Measurements from ENCODE around the gene THOC5.
"Not testable (repeated sequence)": the region's sequence is repeated elsewhere in the genome, so short reads cannot be mapped to it uniquely, and the experiment has no call there.

Gene THOC5

GRCh38 chr22:29545045-29545444 is 8.5 kb downstream of the THOC5 start:
- CTCF ChIA-PET; H3K27ac ChIP-seq (ENCODE audit: insufficient read depth in 1 of 2, low read depth in 1 of 2, low read length in 2 of 2, poor library complexity in 1 of 2, severe bottlenecking in 2 of 2); H3K27me3 ChIP-seq (replicated peaks in 2 of 5; ENCODE audit: control insufficient read depth in 4 of 5, insufficient read depth in 5 of 5, low read length in 4 of 5); H3K9me3 ChIP-seq (ENCODE audit: control extremely low read depth in 1 of 5, control insufficient read depth in 4 of 5, insufficient read depth in 2 of 5, low read depth in 1 of 5, low read length in 4 of 5); DNase-seq; H3K4me1 ChIP-seq (ENCODE audit: control extremely low read depth in 1 of 4, control insufficient read depth in 4 of 4, insufficient read depth in 4 of 4, low read length in 3 of 4); H3K4me3 ChIP-seq (ENCODE audit: control insufficient read depth in 1 of 7, extremely low read depth in 1 of 7, insufficient read depth in 4 of 7, low read depth in 2 of 7, low read length in 6 of 7); POLR2A ChIA-PET: not testable (repeated sequence)
- WGBS (ENCODE audit: insufficient coverage) = 92% methylated on average over 8 of the region's 8 CpGs
- peaks cover 27 to 67% (median 42%) of the 10 kb centered on the region in 4 experiments for H3K36me3 ChIP-seq (ENCODE audit: control insufficient read depth in 4 of 4, insufficient read depth in 4 of 4, low read length in 3 of 4)

GRCh38 chr22:29541845-29542244 is 11.7 kb downstream of the THOC5 start:
- Histone ChIP-seq H3K9me3 (ENCODE audit: control extremely low read depth in 1 of 5, control insufficient read depth in 4 of 5, insufficient read depth in 2 of 5, low read depth in 1 of 5, low read length in 4 of 5) (no peaks in the 10 kb centered on the region), H3K27ac (ENCODE audit: insufficient read depth in 1 of 2, low read depth in 1 of 2, low read length in 2 of 2, poor library complexity in 1 of 2, severe bottlenecking in 2 of 2) (no peak overlapping the region), H3K36me3 (ENCODE audit: control insufficient read depth in 4 of 4, insufficient read depth in 4 of 4, low read length in 3 of 4) (peaks cover 27 to 66% (median 45%) of the 10 kb centered on the region in 4 experiments), H3K4me3 (ENCODE audit: control insufficient read depth in 1 of 7, extremely low read depth in 1 of 7, insufficient read depth in 4 of 7, low read depth in 2 of 7, low read length in 6 of 7) (no peak overlapping the region), H3K4me1 (ENCODE audit: control extremely low read depth in 1 of 4, control insufficient read depth in 4 of 4, insufficient read depth in 4 of 4, low read length in 3 of 4) (peaks cover 0 to 4% (median 0%) of the 10 kb centered on the region in 4 experiments), H3K27me3 (replicated peaks in 2 of 5; ENCODE audit: control insufficient read depth in 4 of 5, insufficient read depth in 5 of 5, low read length in 4 of 5) (no peaks in the 10 kb centered on the region)
- peak in 2 of 3 donors; percentile 20 to 26 for DNase-seq
- 13% methylated on average over 1 of the region's 1 CpG for WGBS (ENCODE audit: insufficient coverage)
- ChIA-PET CTCF (interaction anchor here (1.0 kb wide), 1 partner anchor 60 kb away, joined by 3 read pairs; no protein-coding TSS in a partner anchor), POLR2A (interaction anchor here (0.9 kb wide), 1 partner anchor 12 kb away, joined by 3 read pairs; the partner anchor contains the start of gene THOC5)

- 66% methylated on average over 3 of the region's 3 CpGs for WGBS (ENCODE audit: insufficient coverage)
- DNase-seq = no peak
- CTCF ChIA-PET = interaction anchor here (0.9 kb wide), 1 partner anchor 144 kb away, joined by 3 read pairs; no protein-coding TSS in a partner anchor
- peaks cover 0 to 4% (median 0%) of the 10 kb centered on the region in 4 experiments for H3K4me1 ChIP-seq (ENCODE audit: control extremely low read depth in 1 of 4, control insufficient read depth in 4 of 4, insufficient read depth in 4 of 4, low read length in 3 of 4)
- H3K9me3 ChIP-seq (ENCODE audit: control extremely low read depth in 1 of 5, control insufficient read depth in 4 of 5, insufficient read depth in 2 of 5, low read depth in 1 of 5, low read length in 4 of 5) = peaks cover 0 to 2% (median 0%) of the 10 kb centered on the region in 5 experiments
- POLR2A ChIA-PET = no interaction called here
- no peaks in the 10 kb centered on the region for H3K27me3 ChIP-seq (replicated peaks in 2 of 5; ENCODE audit: control insufficient read depth in 4 of 5, insufficient read depth in 5 of 5, low read length in 4 of 5)
- no peak overlapping the region for H3K4me3 ChIP-seq (ENCODE audit: control insufficient read depth in 1 of 7, extremely low read depth in 1 of 7, insufficient read depth in 4 of 7, low read depth in 2 of 7, low read length in 6 of 7)
- H3K27ac ChIP-seq (ENCODE audit: insufficient read depth in 1 of 2, low read depth in 1 of 2, low read length in 2 of 2, poor library complexity in 1 of 2, severe bottlenecking in 2 of 2) = no peak overlapping the region
- peaks cover 23 to 73% (median 53%) of the 10 kb centered on the region in 4 experiments for H3K36me3 ChIP-seq (ENCODE audit: control insufficient read depth in 4 of 4, insufficient read depth in 4 of 4, low read length in 3 of 4)
Measured at GRCh38 chr22:29539105-29539504, 14.5 kb downstream of the THOC5 start.

- WGBS (ENCODE audit: insufficient coverage) = 94% methylated on average over 2 of the region's 3 CpGs
- no peak overlapping the region for H3K27ac ChIP-seq (ENCODE audit: insufficient read depth in 1 of 2, low read depth in 1 of 2, low read length in 2 of 2, poor library complexity in 1 of 2, severe bottlenecking in 2 of 2)
- ChIA-PET POLR2A (no interaction called here), CTCF (interaction anchor here (1.0 to 1.6 kb wide), 2 partner anchors 12 to 14 kb away, joined by 3 to 4 read pairs; no protein-coding TSS in a partner anchor)
- no peak for DNase-seq
- H3K9me3 ChIP-seq (ENCODE audit: control extremely low read depth in 1 of 5, control insufficient read depth in 4 of 5, insufficient read depth in 2 of 5, low read depth in 1 of 5, low read length in 4 of 5) = peaks cover 0 to 8% (median 2%) of the 10 kb centered on the region in 5 experiments
- no peaks in the 10 kb centered on the region for H3K27me3 ChIP-seq (replicated peaks in 2 of 5; ENCODE audit: control insufficient read depth in 4 of 5, insufficient read depth in 5 of 5, low read length in 4 of 5)
- H3K4me3 ChIP-seq (ENCODE audit: control insufficient read depth in 1 of 7, extremely low read depth in 1 of 7, insufficient read depth in 4 of 7, low read depth in 2 of 7, low read length in 6 of 7) = no peak overlapping the region
- H3K4me1 ChIP-seq (ENCODE audit: control extremely low read depth in 1 of 4, control insufficient read depth in 4 of 4, insufficient read depth in 4 of 4, low read length in 3 of 4) = no peaks in the 10 kb centered on the region
- H3K36me3 ChIP-seq (ENCODE audit: control insufficient read depth in 4 of 4, insufficient read depth in 4 of 4, low read length in 3 of 4) = peaks cover 28 to 76% (median 56%) of the 10 kb centered on the region in 4 experiments
Measured at GRCh38 chr22:29536411-29536810, 17.1 kb downstream of the THOC5 start.

- no peak for DNase-seq
- Histone ChIP-seq H3K27me3 (replicated peaks in 2 of 5; ENCODE audit: control insufficient read depth in 4 of 5, insufficient read depth in 5 of 5, low read length in 4 of 5) (no peaks in the 10 kb centered on the region), H3K9me3 (ENCODE audit: control extremely low read depth in 1 of 5, control insufficient read depth in 4 of 5, insufficient read depth in 2 of 5, low read depth in 1 of 5, low read length in 4 of 5) (peaks cover 0 to 8% (median 2%) of the 10 kb centered on the region in 5 experiments), H3K4me3 (ENCODE audit: control insufficient read depth in 1 of 7, extremely low read depth in 1 of 7, insufficient read depth in 4 of 7, low read depth in 2 of 7, low read length in 6 of 7) (no peak overlapping the region), H3K4me1 (ENCODE audit: control extremely low read depth in 1 of 4, control insufficient read depth in 4 of 4, insufficient read depth in 4 of 4, low read length in 3 of 4) (no peaks in the 10 kb centered on the region), H3K27ac (ENCODE audit: insufficient read depth in 1 of 2, low read depth in 1 of 2, low read length in 2 of 2, poor library complexity in 1 of 2, severe bottlenecking in 2 of 2) (no peak overlapping the region), H3K36me3 (ENCODE audit: control insufficient read depth in 4 of 4, insufficient read depth in 4 of 4, low read length in 3 of 4) (peaks cover 25 to 86% (median 62%) of the 10 kb centered on the region in 4 experiments)
- POLR2A ChIA-PET = no interaction called here
- CTCF ChIA-PET = interaction anchor here (1.0 to 1.3 kb wide), 2 partner anchors 61 to 136 kb away, joined by 3 read pairs; no protein-coding TSS in a partner anchor
- WGBS (ENCODE audit: insufficient coverage) = 100% methylated on average over 4 of the region's 4 CpGs
Measured at GRCh38 chr22:29531419-29531818, 22.1 kb downstream of the THOC5 start.

- 87% methylated on average over 3 of the region's 4 CpGs for WGBS (ENCODE audit: insufficient coverage)
- H3K4me3 ChIP-seq (ENCODE audit: control insufficient read depth in 1 of 7, extremely low read depth in 1 of 7, insufficient read depth in 4 of 7, low read depth in 2 of 7, low read length in 6 of 7) = no peak overlapping the region
- POLR2A ChIA-PET = interaction anchor here (0.6 kb wide), 1 partner anchor 481 kb away, joined by 5 read pairs; no protein-coding TSS in a partner anchor
- peaks cover 0 to 8% (median 2%) of the 10 kb centered on the region in 5 experiments for H3K9me3 ChIP-seq (ENCODE audit: control extremely low read depth in 1 of 5, control insufficient read depth in 4 of 5, insufficient read depth in 2 of 5, low read depth in 1 of 5, low read length in 4 of 5)
- no peaks in the 10 kb centered on the region for H3K27me3 ChIP-seq (replicated peaks in 2 of 5; ENCODE audit: control insufficient read depth in 4 of 5, insufficient read depth in 5 of 5, low read length in 4 of 5)
- CTCF ChIA-PET = no interaction called here
- no peaks in the 10 kb centered on the region for H3K4me1 ChIP-seq (ENCODE audit: control extremely low read depth in 1 of 4, control insufficient read depth in 4 of 4, insufficient read depth in 4 of 4, low read length in 3 of 4)
- DNase-seq = peak in 2 of 3 donors; percentile 6 to 8
- H3K27ac ChIP-seq (ENCODE audit: insufficient read depth in 1 of 2, low read depth in 1 of 2, low read length in 2 of 2, poor library complexity in 1 of 2, severe bottlenecking in 2 of 2) = no peak overlapping the region
- peaks cover 25 to 85% (median 59%) of the 10 kb centered on the region in 4 experiments for H3K36me3 ChIP-seq (ENCODE audit: control insufficient read depth in 4 of 4, insufficient read depth in 4 of 4, low read length in 3 of 4)
Measured at GRCh38 chr22:29530716-29531115, 22.8 kb downstream of the THOC5 start.

GRCh38 chr22:29528144-29528543 is 25.4 kb downstream of the THOC5 start:
- H3K27me3 ChIP-seq (replicated peaks in 2 of 5; ENCODE audit: control insufficient read depth in 4 of 5, insufficient read depth in 5 of 5, low read length in 4 of 5) = no peaks in the 10 kb centered on the region
- H3K9me3 ChIP-seq (ENCODE audit: control extremely low read depth in 1 of 5, control insufficient read depth in 4 of 5, insufficient read depth in 2 of 5, low read depth in 1 of 5, low read length in 4 of 5) = no peaks in the 10 kb centered on the region
- CTCF ChIA-PET = interaction anchor here (1.5 kb wide), 1 partner anchor 26 kb away, joined by 7 read pairs; the partner anchor contains the start of gene THOC5
- DNase-seq = no peak
- no peak overlapping the region for H3K27ac ChIP-seq (ENCODE audit: insufficient read depth in 1 of 2, low read depth in 1 of 2, low read length in 2 of 2, poor library complexity in 1 of 2, severe bottlenecking in 2 of 2)
- H3K4me3 ChIP-seq (ENCODE audit: control insufficient read depth in 1 of 7, extremely low read depth in 1 of 7, insufficient read depth in 4 of 7, low read depth in 2 of 7, low read length in 6 of 7) = no peak overlapping the region
- POLR2A ChIA-PET = no interaction called here
- H3K36me3 ChIP-seq (ENCODE audit: control insufficient read depth in 4 of 4, insufficient read depth in 4 of 4, low read length in 3 of 4) = peaks cover 25 to 87% (median 66%) of the 10 kb centered on the region in 4 experiments
- 93% methylated on average over 7 of the region's 7 CpGs for WGBS (ENCODE audit: insufficient coverage)
- H3K4me1 ChIP-seq (ENCODE audit: control extremely low read depth in 1 of 4, control insufficient read depth in 4 of 4, insufficient read depth in 4 of 4, low read length in 3 of 4) = no peaks in the 10 kb centered on the region

All from common myeloid progenitor, CD34-positive (primary cell).